Right lobe of liver (tissue), 6 donors: ENCODE results near the gene ATP1B1. TPM values are rescaled to one million over a fixed set of nuclear protein-coding genes. Genes with fewer than 3 reads are reported as not detected.

Source experiments
- ATAC-seq, 4 donors: fragments of 200-7000 bp; cut with Tn5 transposase; one replicate each; pipeline ENCODE4 v1.9.1; 2020; ENCODE audit warnings: mild to moderate bottlenecking in 4 of 4, moderate library complexity in 4 of 4
- DNase-seq, 3 donors: peaks; one replicate each; pipeline ENCODE4 v3.0.0-alpha.2; 2020
- H3K27ac ChIP-seq, 3 donors: fragments of 200-600 bp; one replicate each; pipeline ENCODE4 v1.8.0; 2022
- H3K27me3 ChIP-seq, 2 donors: fragments of 200-600 bp; one replicate each; pipeline ENCODE4 v1.8.0; 2022
- H3K36me3 ChIP-seq, 4 donors: fragments of 200-600 bp; sonication (generic) in 1 of 4; one replicate each; pipeline versions ENCODE4 v1.5.1 to v1.8.0; 2017 to 2022; ENCODE audit warnings: control low read depth in 1 of 4
- H3K4me1 ChIP-seq, 4 donors: fragments of 200-600 bp; sonication (generic) in 1 of 4; one replicate each; pipeline versions ENCODE4 v1.5.1 to v1.8.0; 2017 to 2022; ENCODE audit warnings: control low read depth in 1 of 4
- H3K4me3 ChIP-seq, 3 donors: fragments of 200-600 bp; one replicate each; pipeline ENCODE4 v1.8.0; 2022
- H3K9me3 ChIP-seq, 4 donors: fragments of 200-600 bp; sonication (generic) in 1 of 4; one replicate each; pipeline versions ENCODE4 v1.5.1 to v1.8.0; 2017 to 2022; ENCODE audit warnings: control low read depth in 1 of 4
- CTCF ChIP-seq, 4 donors: fragments of 200-600 bp in 3 of 4; fragments of 450-650 bp in 1 of 4; IDR thresholded peaks; one replicate each; pipeline versions ENCODE4 v1.5.1 to v1.8.0; 2016 to 2022; ENCODE audit warnings: antibody characterized with exemption in 4 of 4, mild to moderate bottlenecking in 2 of 4
- POLR2A ChIP-seq: fragments of 450-650 bp; IDR thresholded peaks from one replicate; pipeline ENCODE4 v1.6.1; 2017; ENCODE audit warnings: antibody characterized with exemption, mild to moderate bottlenecking
- WGBS: methylation state at CpG from one replicate; pipeline ENCODE4 v1.1.6; 2018; ENCODE audit warnings: low coverage, low lambda C conversion rate; ENCODE audit not compliant: insufficient coverage; ENCODE audit errors: missing lambda C conversion rate; 5-methylcytosine and 5-hydroxymethylcytosine counted together
- intact Hi-C, 2 donors: fragments of 100-400 bp; cut with DNase I; formaldehyde crosslinking; loops; one replicate each; pipeline versions ENCODE4 v1.11.2 to v1.14.1; 2022
- total RNA-seq, 6 experiments: library from RNA; depleted of rRNA in 2 of 6; stranded (reverse); fragments of >200 nt in 2 of 6; fragmentation: NEBNext Ultra II Directional in 3 of 6; extraction: Animal tissue kit (Norgen Biotek cat#: 25700) in 3 of 6; gene quantifications; one replicate each; pipeline versions ENCODE4 v1.1.0 to v1.2.4, GENCODE V29; 2016 to 2023
- donor health status: DM: no; HTN: yes; CAD: no.
- donor health status: DM: no; HTN: no; CAD: no.
- donor health status: DM: no; HTN: no; CAD: no.
- donor health status: DM: no; HTN: yes; CAD: no.
- donor health status: DM: no; HTN: yes; CAD: no.

Gene ATP1B1
- total RNA-seq, 6 experiments from 2014 or later: 69.6 to 99.5 (median 78.5) TPM

GRCh38 chr1:169127305-169127704, 20.8 kb downstream of the ATP1B1 start:
- Histone ChIP-seq H3K36me3 (peaks cover 0 to 75% (median 36%) of the 10 kb centered on the region in 4 donors), H3K9me3 (no peaks in the 10 kb centered on the region), H3K27me3 (no peaks in the 10 kb centered on the region), H3K27ac (no peak overlapping the region), H3K4me1 (no peaks in the 10 kb centered on the region), H3K4me3 (no peak overlapping the region)
- WGBS: 73% methylated on average over 3 of the region's 3 CpGs
- ATAC-seq (no peak), DNase-seq (no peak)
- TF ChIP-seq CTCF (IDR thresholded peaks at IDR 0.05) (no peak), POLR2A (no peak)
- intact Hi-C loops: no loop called here

GRCh38 chr1:169128562-169128961, 22.1 kb downstream of the ATP1B1 start:
- Histone ChIP-seq H3K4me1 (no peaks in the 10 kb centered on the region), H3K9me3 (no peaks in the 10 kb centered on the region), H3K4me3 (no peak overlapping the region), H3K36me3 (peaks cover 0 to 83% (median 41%) of the 10 kb centered on the region in 4 donors), H3K27ac (no peak overlapping the region), H3K27me3 (no peaks in the 10 kb centered on the region)
- WGBS: 83% methylated on average over 2 of the region's 2 CpGs
- TF ChIP-seq CTCF (IDR thresholded peaks at IDR 0.05): no peak
- TF ChIP-seq POLR2A: no peak
- DNase-seq (no peak), ATAC-seq (no peak)
- intact Hi-C loops: no loop called here

GRCh38 chr1:169129109-169129784, 22.8 kb downstream of the ATP1B1 start:
- Histone ChIP-seq H3K4me1 (no peaks in the 10 kb centered on the region), H3K4me3 (no peak overlapping the region), H3K9me3 (no peaks in the 10 kb centered on the region), H3K36me3 (peaks cover 0 to 83% (median 41%) of the 10 kb centered on the region in 4 donors), H3K27me3 (no peaks in the 10 kb centered on the region), H3K27ac (no peak overlapping the region)
- no peak for ATAC-seq
- no peak for DNase-seq
- no peak for TF ChIP-seq POLR2A
- TF ChIP-seq CTCF (IDR thresholded peaks at IDR 0.05): no peak
- 73% methylated on average over 6 of the region's 6 CpGs for WGBS
- intact Hi-C loops: no loop called here

- H3K9me3 ChIP-seq: no peaks in the 10 kb centered on the region
- no peak for TF ChIP-seq CTCF (IDR thresholded peaks at IDR 0.05)
- TF ChIP-seq POLR2A: no peak
- peaks cover 0 to 70% (median 32%) of the 10 kb centered on the region in 4 donors for H3K36me3 ChIP-seq
- ATAC-seq (no peak), DNase-seq (no peak)
- WGBS: 82% methylated on average over 3 of the region's 4 CpGs
- no peaks in the 10 kb centered on the region for H3K4me1 ChIP-seq
- H3K27me3 ChIP-seq: no peaks in the 10 kb centered on the region
- H3K27ac ChIP-seq: no peak overlapping the region
- intact Hi-C loops: no loop called here
- H3K4me3 ChIP-seq: no peak overlapping the region
Observed at GRCh38 chr1:169130683-169131082, 24.2 kb downstream of the ATP1B1 start.
